Loucy (cell line): Measurements from ENCODE around the gene ALDH1A1.
A peak's percentile ranks its signal among the peaks of the same experiment; 100 is the strongest.

ENCODE experiments used
- H2AFZ ChIP-seq: fragments of 200-600 bp; sonication (generic); 2 replicates; pipeline ENCODE4 v1.6.0; 2016; ENCODE audit warnings: antibody characterized with exemption, mild to moderate bottlenecking, low read length, moderate library complexity
- H3F3A ChIP-seq: fragments of 200-600 bp; 2 replicates; pipeline ENCODE4 v1.6.0; 2016; ENCODE audit warnings: antibody characterized with exemption, low read depth, mild to moderate bottlenecking
- H3K27me3 ChIP-seq: fragments of 200-600 bp; sonication (generic); 2 replicates; pipeline ENCODE4 v1.6.1; 2014; ENCODE audit warnings: low read length, mild to moderate bottlenecking; ENCODE audit not compliant: insufficient read depth, poor library complexity, severe bottlenecking
- H3K36me3 ChIP-seq: fragments of 200-600 bp; sonication (generic); 2 replicates; pipeline ENCODE4 v1.6.1; 2016; ENCODE audit warnings: low read length; ENCODE audit not compliant: insufficient read depth
- H3K4me1 ChIP-seq: fragments of 200-600 bp; sonication (generic); 2 replicates; pipeline ENCODE4 v1.5.1; 2014; ENCODE audit warnings: low read length, mild to moderate bottlenecking; ENCODE audit not compliant: insufficient read depth, poor library complexity, severe bottlenecking
- H3K4me2 ChIP-seq: fragments of 200-600 bp; sonication (generic); 2 replicates; pipeline ENCODE4 v1.6.0; 2014; ENCODE audit warnings: antibody characterized with exemption, low read length, low read depth, mild to moderate bottlenecking; ENCODE audit not compliant: poor library complexity, severe bottlenecking
- H3K4me3 ChIP-seq: fragments of 200-600 bp; sonication (generic); 2 replicates; pipeline ENCODE4 v1.5.1; 2014; ENCODE audit warnings: low read length, mild to moderate bottlenecking, mixed read lengths; ENCODE audit not compliant: poor library complexity, severe bottlenecking
- H3K79me2 ChIP-seq: fragments of 200-600 bp; sonication (generic); 2 replicates; pipeline ENCODE4 v1.6.1; 2014; ENCODE audit warnings: low read length; ENCODE audit not compliant: insufficient read depth
- H3K9ac ChIP-seq: fragments of 200-600 bp; sonication (generic); 2 replicates; pipeline ENCODE4 v1.6.0; 2014; ENCODE audit warnings: mild to moderate bottlenecking, low read depth, low read length, moderate library complexity; ENCODE audit not compliant: poor library complexity, severe bottlenecking
- H3K9me2 ChIP-seq: fragments of 200-600 bp; sonication (generic); replicated peaks from 2 replicates; pipeline ENCODE4 v1.6.1; 2016; ENCODE audit warnings: low read depth, low read length, mixed read lengths
- H3K9me3 ChIP-seq: fragments of 200-600 bp; sonication (generic); 2 replicates; pipeline ENCODE4 v1.6.1; 2014; ENCODE audit warnings: mild to moderate bottlenecking, antibody characterized with exemption, low read length, low read depth; ENCODE audit not compliant: insufficient read depth
- H4K20me1 ChIP-seq: fragments of 200-600 bp; sonication (generic); 2 replicates; pipeline ENCODE4 v1.6.0; 2014; ENCODE audit warnings: antibody characterized with exemption, low read length, mild to moderate bottlenecking; ENCODE audit not compliant: insufficient read depth, poor library complexity, severe bottlenecking
- CTCF ChIP-seq: fragments of 200-600 bp; sonication (generic); conservative IDR thresholded peaks from 2 replicates; pipeline ENCODE4 v1.5.1; 2014; ENCODE audit warnings: mild to moderate bottlenecking, antibody characterized with exemption, low read length
- EZH2phosphoT487 ChIP-seq: fragments of 200-600 bp; IDR thresholded peaks from 2 replicates; pipeline ENCODE4 v1.6.1; 2018; ENCODE audit warnings: antibody characterized with exemption, mild to moderate bottlenecking, moderate library complexity, borderline replicate concordance

Gene ALDH1A1

GRCh38 chr9:72980183-72980582 is 27.3 kb upstream of the ALDH1A1 start:
- Histone ChIP-seq H3K4me2 (peak overlapping the region; percentile 52), H3K79me2 (no peaks in the 10 kb centered on the region), H3K4me3 (peak overlapping the region; percentile 31), H3K4me1 (peaks cover 58% of the 10 kb centered on the region), H3K9me3 (no peaks in the 10 kb centered on the region), H3K27me3 (no peaks in the 10 kb centered on the region), H3K9me2 (no peaks in the 10 kb centered on the region), H3K36me3 (no peaks in the 10 kb centered on the region), H3F3A (no peaks in the 10 kb centered on the region), H2AFZ (0 out of 2 replicates have a peak overlapping the region, but pooled peaks have one; percentile 76), H4K20me1 (no peaks in the 10 kb centered on the region), H3K9ac (peak overlapping the region; percentile 16)
- no peak for TF ChIP-seq EZH2phosphoT487
- TF ChIP-seq CTCF: no peak

GRCh38 chr9:72979405-72980100 is 26.7 kb upstream of the ALDH1A1 start:
- peaks cover 52% of the 10 kb centered on the region for H3K4me1 ChIP-seq
- H3K9me2 ChIP-seq: no peaks in the 10 kb centered on the region
- no peaks in the 10 kb centered on the region for H3K36me3 ChIP-seq
- no peaks in the 10 kb centered on the region for H3K27me3 ChIP-seq
- H3K9ac ChIP-seq: no peak overlapping the region
- no peaks in the 10 kb centered on the region for H3F3A ChIP-seq
- no peak overlapping the region for H3K4me3 ChIP-seq
- no peaks in the 10 kb centered on the region for H3K9me3 ChIP-seq
- H2AFZ ChIP-seq: no peak overlapping the region; the same call in 1 of the 2 replicates
- peak overlapping the region; percentile 52 for H3K4me2 ChIP-seq
- TF ChIP-seq EZH2phosphoT487: no peak
- TF ChIP-seq CTCF: no peak
- H4K20me1 ChIP-seq: no peaks in the 10 kb centered on the region
- H3K79me2 ChIP-seq: no peaks in the 10 kb centered on the region

- H3K4me3 ChIP-seq: no peak overlapping the region
- no peaks in the 10 kb centered on the region for H3F3A ChIP-seq
- H3K9me2 ChIP-seq: no peaks in the 10 kb centered on the region
- no peak overlapping the region for H3K9ac ChIP-seq
- no peaks in the 10 kb centered on the region for H4K20me1 ChIP-seq
- H3K79me2 ChIP-seq: no peaks in the 10 kb centered on the region
- no peaks in the 10 kb centered on the region for H3K27me3 ChIP-seq
- TF ChIP-seq CTCF (no peak), EZH2phosphoT487 (no peak)
- H3K36me3 ChIP-seq: no peaks in the 10 kb centered on the region
- H2AFZ ChIP-seq: no peak overlapping the region; the same call in 1 of the 2 replicates
- H3K4me1 ChIP-seq: peaks cover 44% of the 10 kb centered on the region
- no peaks in the 10 kb centered on the region for H3K9me3 ChIP-seq
- H3K4me2 ChIP-seq: no peak overlapping the region
These were observed 25.9 kb upstream of the ALDH1A1 start for GRCh38 chr9:72978744-72979143.
